Measurements from ENCODE around the gene SRRM2.
A peak's percentile ranks its signal among the peaks of the same experiment; 100 is the strongest.

The SRRM2 gene

DNA sequence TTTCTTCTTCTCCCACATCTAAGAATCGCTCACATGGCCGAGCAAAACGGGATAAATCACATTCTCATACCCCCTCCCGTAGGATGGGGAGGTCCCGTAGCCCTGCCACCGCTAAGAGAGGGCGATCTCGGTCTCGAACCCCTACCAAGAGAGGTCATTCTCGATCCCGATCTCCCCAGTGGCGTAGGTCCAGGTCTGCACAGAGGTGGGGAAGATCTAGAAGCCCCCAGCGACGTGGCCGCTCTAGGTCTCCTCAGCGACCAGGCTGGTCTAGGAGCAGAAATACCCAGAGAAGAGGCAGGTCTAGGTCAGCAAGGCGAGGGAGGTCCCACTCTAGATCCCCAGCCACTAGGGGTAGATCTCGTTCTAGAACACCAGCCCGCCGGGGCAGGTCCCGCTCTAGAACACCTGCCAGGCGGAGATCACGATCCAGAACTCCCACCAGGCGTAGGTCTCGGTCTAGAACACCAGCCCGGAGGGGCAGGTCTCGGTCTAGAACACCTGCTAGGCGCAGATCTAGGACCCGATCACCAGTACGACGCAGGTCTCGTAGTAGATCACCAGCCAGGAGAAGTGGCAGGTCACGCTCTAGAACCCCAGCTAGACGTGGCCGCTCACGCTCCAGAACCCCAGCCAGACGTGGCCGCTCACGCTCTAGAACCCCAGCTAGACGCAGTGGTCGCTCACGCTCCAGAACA lies 9.6 kb downstream of the SRRM2 start:
- Mint-ChIP-seq H3K36me3 (ENCODE audit: low read depth) (peaks cover 100% of the 10 kb centered on the region), H3K9me3 (no peaks in the 10 kb centered on the region), H3K27ac (peak overlapping the region; percentile 32), H3K4me3 (no peak overlapping the region), H3K27me3 (no peaks in the 10 kb centered on the region), H3K4me1 (ENCODE audit: low read depth) (peaks cover 19% of the 10 kb centered on the region)

DNA sequence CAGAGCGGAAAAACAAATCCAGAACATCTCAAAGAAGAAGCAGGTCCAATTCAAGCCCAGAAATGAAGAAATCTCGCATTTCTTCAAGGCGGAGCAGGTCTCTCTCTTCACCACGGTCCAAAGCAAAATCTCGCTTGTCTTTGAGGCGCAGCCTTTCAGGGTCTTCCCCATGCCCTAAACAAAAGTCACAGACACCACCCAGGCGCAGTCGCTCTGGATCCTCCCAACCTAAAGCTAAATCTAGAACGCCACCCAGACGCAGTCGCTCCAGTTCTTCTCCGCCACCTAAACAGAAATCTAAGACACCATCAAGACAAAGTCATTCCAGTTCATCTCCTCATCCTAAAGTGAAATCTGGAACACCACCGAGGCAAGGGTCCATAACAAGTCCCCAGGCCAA lies 10.3 kb downstream of the SRRM2 start:
- Mint-ChIP-seq H3K4me1 (ENCODE audit: low read depth) (peaks cover 14% of the 10 kb centered on the region), H3K4me3 (no peak overlapping the region), H3K27me3 (no peaks in the 10 kb centered on the region), H3K36me3 (ENCODE audit: low read depth) (peaks cover 97% of the 10 kb centered on the region), H3K9me3 (no peaks in the 10 kb centered on the region), H3K27ac (no peak overlapping the region)

DNA sequence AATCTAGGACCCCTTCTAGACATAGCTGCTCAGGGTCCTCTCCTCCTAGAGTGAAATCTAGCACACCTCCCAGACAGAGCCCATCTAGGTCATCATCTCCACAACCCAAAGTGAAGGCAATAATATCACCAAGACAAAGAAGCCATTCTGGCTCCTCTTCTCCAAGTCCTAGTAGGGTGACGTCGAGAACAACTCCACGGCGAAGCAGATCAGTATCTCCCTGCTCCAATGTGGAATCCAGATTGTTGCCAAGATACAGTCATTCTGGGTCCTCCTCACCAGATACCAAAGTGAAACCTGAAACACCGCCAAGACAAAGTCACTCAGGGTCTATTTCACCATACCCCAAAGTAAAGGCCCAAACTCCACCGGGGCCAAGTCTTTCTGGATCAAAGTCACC lies 10.7 kb downstream of the SRRM2 start:
- Mint-ChIP-seq H3K4me1 (ENCODE audit: low read depth) (peaks cover 11% of the 10 kb centered on the region), H3K36me3 (ENCODE audit: low read depth) (peaks cover 97% of the 10 kb centered on the region), H3K27me3 (no peaks in the 10 kb centered on the region), H3K4me3 (no peak overlapping the region), H3K9me3 (no peaks in the 10 kb centered on the region), H3K27ac (no peak overlapping the region)

DNA sequence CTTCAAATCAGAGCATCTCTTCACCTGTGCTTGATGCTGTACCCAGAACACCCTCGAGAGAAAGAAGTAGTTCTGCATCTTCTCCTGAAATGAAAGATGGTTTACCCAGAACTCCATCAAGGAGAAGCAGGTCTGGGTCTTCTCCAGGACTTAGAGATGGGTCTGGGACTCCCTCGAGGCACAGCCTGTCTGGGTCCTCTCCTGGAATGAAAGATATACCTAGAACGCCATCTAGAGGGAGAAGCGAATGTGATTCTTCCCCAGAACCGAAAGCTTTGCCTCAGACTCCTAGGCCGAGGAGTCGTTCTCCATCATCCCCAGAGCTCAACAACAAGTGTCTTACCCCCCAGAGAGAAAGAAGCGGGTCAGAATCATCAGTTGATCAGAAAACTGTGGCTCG lies 12.3 kb downstream of the SRRM2 start:
- H3K36me3 Mint-ChIP-seq (ENCODE audit: low read depth) = peaks cover 96% of the 10 kb centered on the region
- H3K27ac Mint-ChIP-seq = no peak overlapping the region
- peaks cover 5% of the 10 kb centered on the region for H3K4me1 Mint-ChIP-seq (ENCODE audit: low read depth)
- H3K27me3 Mint-ChIP-seq = no peaks in the 10 kb centered on the region
- H3K4me3 Mint-ChIP-seq = no peak overlapping the region
- no peaks in the 10 kb centered on the region for H3K9me3 Mint-ChIP-seq

DNA sequence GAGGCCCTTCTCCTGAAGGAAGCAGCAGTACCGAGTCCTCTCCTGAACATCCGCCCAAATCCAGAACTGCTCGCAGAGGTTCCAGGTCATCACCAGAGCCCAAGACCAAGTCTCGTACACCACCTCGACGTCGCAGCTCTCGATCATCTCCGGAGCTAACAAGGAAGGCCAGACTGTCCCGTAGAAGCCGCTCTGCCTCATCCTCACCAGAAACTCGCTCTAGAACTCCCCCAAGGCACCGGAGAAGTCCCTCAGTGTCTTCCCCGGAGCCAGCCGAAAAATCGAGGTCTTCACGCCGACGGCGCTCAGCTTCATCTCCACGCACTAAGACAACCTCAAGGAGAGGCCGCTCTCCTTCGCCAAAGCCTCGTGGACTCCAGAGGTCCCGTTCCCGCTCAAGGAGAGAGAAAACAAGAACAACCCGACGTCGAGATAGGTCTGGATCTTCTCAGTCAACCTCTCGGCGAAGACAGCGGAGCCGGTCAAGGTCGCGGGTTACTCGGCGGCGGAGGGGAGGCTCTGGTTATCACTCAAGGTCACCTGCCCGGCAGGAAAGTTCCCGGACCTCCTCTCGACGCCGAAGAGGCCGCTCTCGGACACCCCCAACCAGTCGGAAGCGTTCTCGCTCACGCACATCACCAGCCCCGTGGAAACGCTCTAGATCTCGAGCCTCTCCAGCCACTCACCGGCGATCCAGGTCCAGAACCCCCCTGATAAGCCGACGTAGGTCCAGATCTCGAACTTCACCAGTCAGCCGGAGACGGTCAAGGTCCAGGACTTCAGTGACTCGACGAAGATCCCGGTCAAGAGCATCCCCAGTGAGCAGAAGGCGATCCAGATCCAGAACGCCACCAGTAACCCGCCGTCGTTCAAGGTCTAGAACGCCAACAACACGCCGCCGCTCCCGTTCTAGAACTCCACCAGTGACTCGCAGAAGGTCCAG lies 13.3 kb downstream of the SRRM2 start:
- Mint-ChIP-seq H3K27ac (peak overlapping the region; percentile 58), H3K4me3 (no peak overlapping the region), H3K4me1 (ENCODE audit: low read depth) (no peaks in the 10 kb centered on the region)

DNA sequence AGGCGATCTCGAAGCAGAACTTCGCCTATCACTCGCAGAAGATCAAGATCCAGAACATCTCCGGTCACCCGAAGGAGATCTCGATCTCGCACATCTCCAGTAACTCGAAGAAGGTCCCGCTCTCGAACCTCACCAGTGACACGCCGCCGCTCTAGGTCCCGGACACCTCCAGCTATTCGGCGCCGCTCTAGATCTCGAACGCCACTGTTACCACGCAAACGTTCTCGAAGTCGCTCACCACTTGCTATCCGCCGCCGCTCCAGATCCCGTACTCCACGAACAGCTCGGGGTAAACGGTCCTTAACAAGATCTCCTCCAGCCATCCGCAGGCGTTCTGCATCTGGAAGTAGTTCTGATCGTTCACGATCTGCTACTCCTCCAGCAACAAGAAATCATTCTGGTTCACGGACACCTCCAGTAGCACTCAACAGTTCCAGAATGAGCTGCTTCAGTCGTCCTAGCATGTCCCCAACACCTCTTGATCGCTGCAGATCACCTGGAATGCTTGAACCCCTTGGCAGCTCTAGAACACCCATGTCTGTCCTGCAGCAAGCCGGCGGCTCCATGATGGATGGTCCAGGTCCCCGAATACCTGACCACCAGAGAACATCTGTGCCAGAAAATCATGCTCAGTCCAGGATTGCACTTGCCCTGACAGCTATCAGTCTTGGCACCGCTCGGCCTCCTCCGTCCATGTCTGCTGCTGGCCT lies 14.1 kb downstream of the SRRM2 start:
- Mint-ChIP-seq H3K4me1 (ENCODE audit: low read depth) (no peaks in the 10 kb centered on the region), H3K4me3 (no peak overlapping the region), H3K36me3 (ENCODE audit: low read depth) (peaks cover 95% of the 10 kb centered on the region), H3K27me3 (no peaks in the 10 kb centered on the region), H3K27ac (peak overlapping the region; percentile 32), H3K9me3 (no peaks in the 10 kb centered on the region)

More for the DNA sequence above, 13.3 kb downstream of the SRRM2 start:
- Mint-ChIP-seq H3K36me3 (ENCODE audit: low read depth) (peaks cover 96% of the 10 kb centered on the region), H3K9me3 (no peaks in the 10 kb centered on the region), H3K27me3 (no peaks in the 10 kb centered on the region)

DNA sequence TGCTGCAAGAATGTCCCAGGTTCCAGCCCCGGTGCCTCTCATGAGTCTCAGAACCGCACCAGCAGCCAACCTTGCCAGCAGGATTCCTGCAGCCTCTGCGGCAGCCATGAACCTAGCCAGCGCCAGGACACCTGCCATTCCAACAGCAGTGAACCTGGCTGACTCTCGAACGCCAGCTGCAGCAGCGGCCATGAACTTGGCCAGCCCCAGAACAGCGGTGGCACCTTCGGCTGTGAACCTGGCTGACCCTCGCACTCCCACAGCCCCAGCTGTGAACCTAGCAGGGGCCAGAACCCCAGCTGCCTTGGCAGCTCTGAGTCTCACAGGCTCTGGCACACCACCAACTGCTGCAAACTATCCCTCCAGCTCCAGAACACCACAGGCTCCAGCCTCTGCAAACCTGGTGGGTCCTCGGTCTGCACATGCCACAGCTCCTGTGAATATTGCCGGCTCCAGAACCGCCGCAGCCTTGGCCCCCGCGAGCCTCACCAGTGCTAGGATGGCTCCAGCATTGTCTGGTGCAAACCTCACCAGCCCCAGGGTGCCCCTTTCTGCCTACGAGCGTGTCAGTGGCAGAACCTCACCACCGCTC lies 14.8 kb downstream of the SRRM2 start:
- Mint-ChIP-seq H3K27ac (no peak overlapping the region), H3K9me3 (no peaks in the 10 kb centered on the region), H3K4me1 (ENCODE audit: low read depth) (no peaks in the 10 kb centered on the region), H3K27me3 (no peaks in the 10 kb centered on the region), H3K4me3 (no peak overlapping the region), H3K36me3 (ENCODE audit: low read depth) (peaks cover 93% of the 10 kb centered on the region)

DNA sequence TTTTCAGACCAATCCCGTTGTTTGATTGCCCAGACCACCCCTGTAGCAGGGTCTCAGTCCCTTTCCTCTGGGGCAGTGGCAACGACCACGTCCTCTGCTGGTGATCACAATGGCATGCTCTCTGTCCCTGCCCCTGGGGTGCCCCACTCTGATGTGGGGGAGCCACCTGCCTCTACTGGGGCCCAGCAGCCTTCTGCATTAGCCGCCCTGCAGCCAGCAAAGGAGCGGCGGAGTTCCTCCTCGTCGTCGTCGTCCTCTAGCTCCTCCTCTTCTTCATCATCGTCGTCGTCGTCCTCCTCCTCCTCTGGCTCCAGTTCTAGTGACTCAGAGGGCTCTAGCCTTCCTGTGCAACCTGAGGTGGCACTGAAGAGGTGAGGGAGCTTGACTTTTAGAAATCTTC lies 15.5 kb downstream of the SRRM2 start:
- H3K4me3 Mint-ChIP-seq = no peak overlapping the region
- peaks cover 3% of the 10 kb centered on the region for H3K4me1 Mint-ChIP-seq (ENCODE audit: low read depth)
- H3K27ac Mint-ChIP-seq = no peak overlapping the region
- peaks cover 93% of the 10 kb centered on the region for H3K36me3 Mint-ChIP-seq (ENCODE audit: low read depth)
- no peaks in the 10 kb centered on the region for H3K27me3 Mint-ChIP-seq
- no peaks in the 10 kb centered on the region for H3K9me3 Mint-ChIP-seq

DNA sequence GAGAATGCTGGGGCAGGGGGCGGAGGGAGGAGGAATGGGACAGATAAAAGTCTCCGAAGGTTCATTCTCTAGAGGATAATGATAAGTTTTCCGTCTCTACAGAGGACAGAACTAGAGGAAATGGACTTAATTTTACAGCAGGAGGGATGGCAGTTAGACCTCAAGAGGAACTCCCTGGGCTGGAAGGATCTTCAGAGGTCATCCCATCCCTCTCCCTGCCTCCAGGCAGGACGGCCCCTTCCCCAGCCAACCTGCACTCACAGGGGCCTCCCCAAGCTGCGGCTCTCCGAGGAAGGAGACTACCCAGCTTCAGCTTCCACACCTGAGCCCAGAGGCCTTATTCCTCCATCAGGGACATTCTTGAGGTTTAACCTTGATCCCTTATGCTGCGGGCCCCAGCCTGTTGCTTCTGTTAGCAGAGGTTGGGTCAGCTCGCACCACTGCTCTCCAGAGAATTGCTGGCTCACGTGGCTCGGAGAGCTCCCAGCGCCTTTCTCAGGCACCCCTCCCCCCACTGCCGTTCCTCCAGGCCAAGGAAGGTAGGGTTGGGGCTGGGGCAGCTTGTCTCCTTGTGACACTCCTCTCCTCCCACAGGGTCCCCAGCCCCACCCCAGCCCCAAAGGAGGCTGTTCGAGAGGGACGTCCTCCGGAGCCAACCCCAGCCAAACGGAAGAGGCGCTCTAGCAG lies 16.1 kb downstream of the SRRM2 start:
- no peaks in the 10 kb centered on the region for H3K9me3 Mint-ChIP-seq
- H3K4me1 Mint-ChIP-seq (ENCODE audit: low read depth) = peaks cover 3% of the 10 kb centered on the region
- H3K36me3 Mint-ChIP-seq (ENCODE audit: low read depth) = peaks cover 88% of the 10 kb centered on the region
- no peak overlapping the region for H3K27ac Mint-ChIP-seq
- no peak overlapping the region for H3K4me3 Mint-ChIP-seq
- no peaks in the 10 kb centered on the region for H3K27me3 Mint-ChIP-seq

DNA sequence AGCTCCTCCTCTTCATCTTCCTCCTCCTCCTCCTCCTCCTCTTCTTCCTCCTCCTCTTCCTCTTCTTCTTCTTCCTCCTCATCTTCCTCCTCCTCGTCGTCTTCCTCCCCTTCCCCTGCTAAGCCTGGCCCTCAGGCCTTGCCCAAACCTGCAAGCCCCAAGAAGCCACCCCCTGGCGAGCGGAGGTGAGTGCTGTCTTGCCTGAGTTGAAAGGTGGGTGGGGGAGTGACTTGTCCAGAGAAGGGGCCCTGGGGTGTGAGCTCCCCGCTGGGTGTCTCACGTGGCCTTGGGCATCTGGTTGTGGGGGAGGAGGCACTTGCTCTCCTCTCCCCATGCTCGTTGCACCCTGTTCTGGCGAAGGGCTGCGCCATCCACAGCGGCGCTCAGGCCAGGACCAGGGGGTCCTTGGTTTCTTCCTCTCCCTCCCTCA lies 16.7 kb downstream of the SRRM2 start:
- Mint-ChIP-seq H3K36me3 (ENCODE audit: low read depth) (peaks cover 85% of the 10 kb centered on the region), H3K27me3 (no peaks in the 10 kb centered on the region), H3K4me3 (no peak overlapping the region), H3K9me3 (no peaks in the 10 kb centered on the region), H3K4me1 (ENCODE audit: low read depth) (peaks cover 3% of the 10 kb centered on the region), H3K27ac (no peak overlapping the region)

DNA sequence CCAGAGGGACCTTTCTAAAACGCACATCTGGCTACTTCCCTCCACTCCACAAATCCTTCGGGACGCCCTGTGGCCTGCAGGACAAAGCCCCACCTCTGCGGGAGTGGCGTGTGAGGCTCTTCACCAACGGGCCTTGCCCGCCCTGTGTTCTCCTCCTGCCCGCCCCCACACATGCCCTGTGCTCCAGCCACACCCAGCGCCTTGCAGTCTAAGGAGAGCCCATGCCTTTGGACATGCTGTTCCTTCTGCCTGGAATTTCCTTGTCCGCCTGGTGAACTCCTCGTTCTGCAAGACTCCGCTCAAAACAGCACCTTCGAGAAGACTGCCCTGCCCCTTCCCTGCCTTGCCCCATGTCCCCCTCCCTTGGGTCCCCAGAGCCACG lies 17.2 kb downstream of the SRRM2 start:
- H3K27me3 Mint-ChIP-seq = no peaks in the 10 kb centered on the region
- H3K9me3 Mint-ChIP-seq = no peaks in the 10 kb centered on the region
- no peak overlapping the region for H3K4me3 Mint-ChIP-seq
- peaks cover 3% of the 10 kb centered on the region for H3K4me1 Mint-ChIP-seq (ENCODE audit: low read depth)
- H3K27ac Mint-ChIP-seq = peak overlapping the region; percentile 40
- H3K36me3 Mint-ChIP-seq (ENCODE audit: low read depth) = peaks cover 79% of the 10 kb centered on the region

DNA sequence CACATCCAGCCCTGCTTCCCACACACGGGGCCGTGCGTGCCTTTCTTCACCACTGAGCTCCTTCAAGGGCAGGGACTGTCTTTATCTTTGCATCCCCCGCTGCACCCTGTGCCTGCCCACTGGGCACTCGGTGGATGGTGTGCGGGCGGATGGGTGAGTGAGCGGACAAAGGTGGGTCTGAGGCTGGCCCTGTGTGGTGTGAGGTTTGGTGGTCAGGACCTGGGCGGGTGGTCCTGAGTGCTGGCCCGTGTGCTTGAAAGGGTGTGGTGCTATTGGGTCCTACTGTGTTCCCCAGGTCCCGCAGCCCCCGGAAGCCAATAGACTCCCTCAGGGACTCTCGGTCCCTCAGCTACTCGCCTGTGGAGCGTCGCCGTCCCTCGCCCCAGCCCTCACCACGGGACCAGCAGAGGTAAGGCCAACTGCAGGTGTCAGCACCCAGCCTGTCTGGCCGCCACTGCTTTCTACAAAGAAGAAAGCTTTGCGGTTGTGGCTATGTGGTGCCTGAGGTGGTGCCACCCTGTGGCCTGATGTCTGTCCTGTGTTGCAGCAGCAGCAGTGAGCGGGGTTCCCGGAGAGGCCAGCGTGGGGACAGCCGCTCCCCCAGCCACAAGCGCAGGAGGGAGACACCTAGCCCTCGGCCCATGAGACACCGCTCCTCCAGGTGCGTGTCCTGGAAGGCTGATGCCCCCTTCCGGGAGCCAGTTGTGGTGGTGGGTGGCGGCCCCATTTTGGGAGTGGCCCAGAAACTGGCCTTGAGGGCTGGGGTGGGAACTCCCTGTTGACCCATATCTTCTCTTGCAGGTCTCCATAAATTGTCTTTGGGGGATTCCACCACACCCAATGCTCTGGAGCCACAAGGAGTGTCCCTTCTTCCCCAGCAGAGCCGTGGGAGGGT lies 17.9 kb downstream of the SRRM2 start:
- Mint-ChIP-seq H3K27ac (no peak overlapping the region), H3K27me3 (no peaks in the 10 kb centered on the region), H3K36me3 (ENCODE audit: low read depth) (peaks cover 73% of the 10 kb centered on the region), H3K4me3 (no peak overlapping the region), H3K4me1 (ENCODE audit: low read depth) (peaks cover 5% of the 10 kb centered on the region), H3K9me3 (no peaks in the 10 kb centered on the region)

DNA sequence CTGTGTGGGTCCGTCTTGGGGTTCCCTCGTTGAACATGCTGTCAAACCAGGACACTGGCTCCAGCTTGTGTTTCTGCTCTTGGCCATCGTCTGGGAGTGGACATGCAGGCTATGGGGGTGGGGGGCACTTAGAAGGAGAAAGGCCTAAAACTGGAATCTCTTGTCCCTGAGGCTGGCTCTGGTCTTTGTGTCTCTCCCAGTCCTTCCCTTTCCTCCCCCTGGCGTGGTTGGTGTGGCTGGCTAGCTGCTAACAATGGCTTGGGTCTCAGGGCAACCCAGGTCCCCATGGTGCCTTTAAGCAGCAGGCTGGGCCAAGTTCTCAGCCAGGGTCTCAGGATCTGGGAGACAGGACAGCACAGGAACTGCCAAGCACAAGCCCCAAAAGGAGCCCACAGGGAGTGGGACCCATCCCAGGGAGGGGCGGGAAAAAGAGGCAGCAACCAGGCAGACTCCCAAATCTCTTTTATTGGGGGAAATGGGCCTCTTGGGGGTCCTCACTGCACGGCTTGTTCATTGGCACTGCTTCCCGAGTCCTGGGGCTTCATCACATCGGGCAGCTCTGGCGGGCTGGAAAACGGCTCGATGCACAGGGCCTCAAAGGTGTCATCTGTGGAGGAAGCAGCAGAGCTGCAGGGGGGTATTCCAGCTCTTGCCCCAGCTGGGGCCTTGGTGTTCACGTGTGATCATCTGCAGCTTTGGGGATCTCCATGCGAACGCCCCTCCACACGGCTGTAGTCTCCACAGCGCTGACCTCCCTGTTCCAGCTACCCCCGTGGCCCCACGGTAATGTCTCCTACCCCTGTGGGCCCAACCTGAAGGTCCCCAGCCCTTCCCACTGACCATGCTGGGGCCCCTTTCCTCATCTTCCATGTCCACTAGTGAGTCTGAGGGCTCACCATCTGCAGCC lies 19.3 kb downstream of the SRRM2 start:
- no peaks in the 10 kb centered on the region for H3K9me3 Mint-ChIP-seq
- no peaks in the 10 kb centered on the region for H3K27me3 Mint-ChIP-seq

More for the DNA sequence above, 19.3 kb downstream of the SRRM2 start:
- Mint-ChIP-seq H3K4me3 (no peak overlapping the region), H3K4me1 (ENCODE audit: low read depth) (peaks cover 16% of the 10 kb centered on the region), H3K27ac (no peak overlapping the region), H3K36me3 (ENCODE audit: low read depth) (peaks cover 64% of the 10 kb centered on the region)
